Measurements from ENCODE around the gene OR6B1.
"Not testable (repeated sequence)": the region's sequence is repeated elsewhere in the genome, so short reads cannot be mapped to it uniquely, and the experiment has no call there.

Gene OR6B1

GRCh38 chr7:144006029-144006691 lies 6.0 kb downstream of the OR6B1 start:
- no peak for DNase-seq

- DNase-seq, result no peak
Measured at GRCh38 chr7:144006692-144007042, 6.5 kb downstream of the OR6B1 start.

GRCh38 chr7:144009361-144009760 lies 9.2 kb downstream of the OR6B1 start:
- DNase-seq, result no peak

- DNase-seq, result not testable (repeated sequence)
Measured at GRCh38 chr7:144010061-144010460, 9.9 kb downstream of the OR6B1 start.

- DNase-seq, result not testable (repeated sequence)
Measured at GRCh38 chr7:144010821-144011220, 10.7 kb downstream of the OR6B1 start.

GRCh38 chr7:144011458-144012230 lies 11.5 kb downstream of the OR6B1 start:
- no peak for DNase-seq

GRCh38 chr7:144018065-144018464 lies 17.9 kb downstream of the OR6B1 start:
- DNase-seq, result no peak

GRCh38 chr7:144019457-144019856 lies 19.3 kb downstream of the OR6B1 start:
- no peak for DNase-seq

- no peak for DNase-seq
Measured at GRCh38 chr7:144020340-144020739, 20.2 kb downstream of the OR6B1 start.

- no peak for DNase-seq
Measured at GRCh38 chr7:144022169-144022568, 22.0 kb downstream of the OR6B1 start.

- DNase-seq, result no peak
Measured at GRCh38 chr7:144023171-144023827, 23.2 kb downstream of the OR6B1 start.

- DNase-seq, result no peak
Measured at GRCh38 chr7:144024213-144024612, 24.1 kb downstream of the OR6B1 start.

GRCh38 chr7:144026203-144026883 lies 26.2 kb downstream of the OR6B1 start:
- DNase-seq, result no peak

GRCh38 chr7:144027070-144027469 lies 26.9 kb downstream of the OR6B1 start:
- no peak for DNase-seq

- no peak for DNase-seq
Measured at GRCh38 chr7:144027974-144028373, 27.9 kb downstream of the OR6B1 start.

GRCh38 chr7:144028547-144028946 lies 28.4 kb downstream of the OR6B1 start:
- no peak for DNase-seq

- DNase-seq, result no peak
Measured at GRCh38 chr7:144032516-144032915, 32.4 kb downstream of the OR6B1 start.

GRCh38 chr7:144032985-144033709 lies 33.0 kb downstream of the OR6B1 start:
- no peak for DNase-seq

GRCh38 chr7:144035385-144035784 lies 35.3 kb downstream of the OR6B1 start:
- no peak for DNase-seq

- no peak for DNase-seq
Measured at GRCh38 chr7:144036302-144036885, 36.3 kb downstream of the OR6B1 start.

GRCh38 chr7:144037414-144038035 lies 37.4 kb downstream of the OR6B1 start:
- no peak for DNase-seq

All from right kidney (tissue), 1 donor.